Body of pancreas (tissue), 4 donors: ENCODE measurements around the gene METTL14. TPM values are rescaled to one million over a fixed set of nuclear protein-coding genes. Genes with fewer than 3 reads are reported as not detected.
"Not testable (repeated sequence)": the region's sequence is repeated elsewhere in the genome, so short reads cannot be mapped to it uniquely, and the experiment has no call there.

Source experiments
- ATAC-seq: fragments of 150-250 bp; one replicate; pipeline ENCODE4 v1.9.1; 2016
- DNase-seq, 4 donors: peaks; one replicate each; pipeline ENCODE4 v3.0.0-alpha.2; 2019
- H3K27ac ChIP-seq, 4 donors: fragments of 200-600 bp; sonication (generic); 1 replicate in 3 of 4; 2 replicates in 1 of 4; pipeline versions ENCODE4 v1.5.1 to v1.6.1; 2016 to 2019; ENCODE audit warnings: mild to moderate bottlenecking in 1 of 4, mixed read lengths in 1 of 4, moderate library complexity in 1 of 4
- H3K27me3 ChIP-seq, 2 donors: fragments of 200-600 bp; sonication (generic); one replicate each; pipeline ENCODE4 v1.6.0; 2016; ENCODE audit warnings: mild to moderate bottlenecking in 1 of 2
- H3K36me3 ChIP-seq, 2 donors: fragments of 200-600 bp; sonication (generic); replicated peaks in 1 of 2; 2 replicates each; pipeline ENCODE4 v1.5.1; 2016; ENCODE audit warnings: low read depth in 2 of 2; ENCODE audit not compliant: insufficient read depth in 1 of 2
- H3K4me1 ChIP-seq: fragments of 200-600 bp; sonication (generic); one replicate; pipeline ENCODE4 v1.6.0; 2016
- H3K4me3 ChIP-seq, 2 donors: fragments of 200-600 bp; sonication (generic); 1 replicate in 1 of 2; 2 replicates in 1 of 2; pipeline ENCODE4 v1.5.1; 2016 to 2019
- H3K9me3 ChIP-seq, 3 donors: fragments of 200-600 bp; sonication (generic); 1 replicate in 2 of 3; 2 replicates in 1 of 3; pipeline ENCODE4 v1.5.1; 2016
- CTCF ChIP-seq, 7 experiments: fragments of 450-650 bp in 4 of 7; fragments of 200-600 bp in 3 of 7; sonication (generic) in 3 of 7; IDR thresholded peaks; one replicate each; pipeline ENCODE4 v1.5.1; 2016 to 2019; ENCODE audit warnings: antibody characterized with exemption in 7 of 7
- POLR2A ChIP-seq, 3 donors: fragments of 450-650 bp; IDR thresholded peaks; one replicate each; pipeline ENCODE4 v1.6.1; 2016; ENCODE audit warnings: antibody characterized with exemption in 3 of 3, mild to moderate bottlenecking in 2 of 3
- WGBS, 2 donors: methylation state at CpG; one replicate each; pipeline ENCODE4 v1.1.5; 2017; 5-methylcytosine and 5-hydroxymethylcytosine counted together
- intact Hi-C: fragments of 100-400 bp; cut with DNase I; formaldehyde crosslinking; loops from one replicate; pipeline ENCODE4 v1.15.1; 2023
- total RNA-seq, 2 donors: library from RNA; depleted of rRNA; stranded (reverse); fragments of >200 nt; gene quantifications; one replicate each; pipeline ENCODE4 v1.1.0, GENCODE V29; 2016

The METTL14 gene
- total RNA-seq: 10 to 100 TPM in 1 of 2 donors, 1 to 10 TPM in 1; 8.0 to 14.2 TPM

DNA sequence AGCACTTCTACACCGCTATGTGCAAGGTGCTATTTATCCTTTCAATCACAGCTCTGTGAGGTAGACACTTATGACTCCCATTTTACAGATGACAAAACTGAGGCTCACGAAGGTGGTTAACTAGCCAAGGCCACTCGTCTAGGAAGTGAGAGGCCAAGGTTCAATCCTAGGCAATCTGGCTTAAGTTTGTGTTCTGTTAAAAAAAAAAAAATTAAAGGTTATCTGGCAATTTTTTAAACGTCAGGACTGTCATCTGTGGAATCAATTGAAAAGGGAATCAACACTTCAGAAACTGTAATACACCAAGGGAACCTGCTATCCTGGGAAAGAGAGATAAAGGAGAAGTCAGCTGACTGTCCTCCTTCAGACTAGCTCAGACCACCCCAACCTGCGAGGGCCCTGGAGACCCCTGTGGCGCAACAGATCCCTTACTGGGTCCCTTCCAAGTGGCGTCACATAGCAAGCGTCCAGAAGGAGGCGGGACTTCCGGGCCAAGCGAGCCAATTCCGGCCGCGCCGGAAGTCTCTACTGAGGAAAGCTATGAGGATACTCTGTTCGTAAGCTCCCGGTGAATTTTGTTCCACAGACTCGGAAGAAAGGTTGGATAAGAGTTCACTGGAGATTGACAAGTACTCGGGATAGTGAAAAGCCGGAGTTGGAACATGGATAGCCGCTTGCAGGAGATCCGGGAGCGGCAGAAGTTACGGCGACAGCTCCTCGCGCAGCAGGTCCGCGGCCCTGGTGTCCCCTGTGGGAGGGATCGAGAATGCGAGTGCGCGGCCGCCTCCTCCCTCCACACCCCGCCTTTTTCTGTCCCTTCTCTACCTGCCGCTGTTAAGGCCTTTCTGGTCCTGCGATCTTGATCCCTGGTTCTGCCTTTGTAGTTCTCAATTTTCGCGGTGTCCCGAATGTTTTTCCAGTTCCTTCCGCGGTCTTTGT lies at the start of gene METTL14:
Gene METTL14 (plus strand): TSS at position 520 of the 939 bp plus-strand sequence. CDS start 143 bp downstream, at position 663.
- Histone ChIP-seq H3K27ac (peak within 1 kb of the TSS; percentile 76 to 92 (median 89)), H3K4me1 (peaks cover 18% of the 10 kb centered on the region), H3K36me3 (peaks cover 0 to 2% of the 10 kb centered on the region in 2 donors), H3K27me3 (no peaks in the 10 kb centered on the region), H3K9me3 (no peaks in the 10 kb centered on the region), H3K4me3 (peak within 1 kb of the TSS; percentile 29 to 39)
- 3 to 5% methylated on average over 33 to 42 of the region's 42 CpGs for WGBS, 2 donors
- intact Hi-C loops: no loop called here
- ATAC-seq (peak; percentile 98), DNase-seq (peak; percentile 92 to 96 (median 93))
- TF ChIP-seq CTCF (IDR thresholded peaks at IDR 0.05) (peak in 4 of 7 experiments; percentile 28 to 43 (median 38)), POLR2A (IDR thresholded peaks at IDR 0.05) (peak in 2 of 3 donors; percentile 72 to 74)

- H3K4me1 ChIP-seq, H3K36me3 ChIP-seq, ATAC-seq, DNase-seq, H3K4me3 ChIP-seq, H3K27me3 ChIP-seq, H3K9me3 ChIP-seq, H3K27ac ChIP-seq, intact Hi-C loops: not testable (repeated sequence)
- 76 to 85% methylated on average over 6 to 8 of the region's 9 CpGs for whole genome bisulfite sequencing, 2 donors
These were observed 49.1 kb upstream of the METTL14 start for GRCh38 chr4:118636126-118636525.

DNA sequence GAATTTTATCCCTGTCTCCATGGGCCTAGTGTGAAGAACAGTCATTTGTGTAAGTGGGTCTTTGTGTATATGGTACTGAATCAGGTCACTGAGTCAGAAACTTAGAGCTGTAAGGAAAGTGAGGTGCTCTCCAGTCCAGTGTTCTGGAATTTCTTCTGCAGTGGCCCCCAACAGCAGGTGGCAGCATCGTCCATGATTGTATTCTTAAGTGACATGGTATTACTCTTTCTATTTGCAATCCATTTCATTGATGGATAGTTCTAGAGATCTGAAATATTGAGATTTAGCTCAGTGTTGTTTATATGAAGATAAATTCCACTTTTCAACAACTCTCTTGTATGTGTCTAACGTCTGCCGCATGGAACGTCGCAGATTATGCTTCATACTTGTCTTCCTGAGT lies 20.5 kb upstream of the METTL14 start:
- H3K9me3 ChIP-seq, H3K4me1 ChIP-seq, ATAC-seq, H3K27ac ChIP-seq, H3K36me3 ChIP-seq, intact Hi-C loops, H3K4me3 ChIP-seq, H3K27me3 ChIP-seq: not testable (repeated sequence)
- peak in 6 of 7 experiments; percentile 25 to 40 (median 30) for TF ChIP-seq CTCF (IDR thresholded peaks at IDR 0.05)
- 45 to 47% methylated on average over 5 of the region's 5 CpGs for WGBS, 2 donors
- DNase-seq: peak; percentile 29 to 73 (median 47)

GRCh38 chr4:118669220-118669619 lies 16.0 kb upstream of the METTL14 start:
- 20 to 27% methylated on average over 1 of the region's 1 CpG for WGBS, 2 donors
- intact Hi-C loops, ATAC-seq, H3K9me3 ChIP-seq, H3K4me1 ChIP-seq, H3K27me3 ChIP-seq, H3K36me3 ChIP-seq, H3K4me3 ChIP-seq, H3K27ac ChIP-seq: not testable (repeated sequence)
- peak; percentile 68 to 78 (median 72) for DNase-seq

DNA sequence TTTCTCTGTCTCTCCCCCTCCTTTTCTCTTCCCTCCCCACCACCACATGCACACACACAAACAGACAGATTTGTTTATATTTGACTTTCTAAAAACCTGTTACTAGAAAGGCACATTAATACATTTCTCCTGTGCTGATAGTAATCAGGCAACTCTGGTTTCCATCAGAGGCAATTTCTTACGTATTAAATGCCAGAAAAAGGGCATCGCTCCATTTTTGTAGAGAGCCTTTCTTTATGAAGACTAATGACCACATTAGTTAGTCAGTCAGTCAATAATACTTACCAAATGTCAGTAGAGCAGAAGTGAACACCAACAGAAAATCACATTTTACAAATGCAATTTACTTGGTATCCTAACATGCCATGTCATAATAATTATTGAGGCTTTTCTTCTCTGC lies 14.2 kb upstream of the METTL14 start:
- WGBS, 2 donors: 75 to 88% methylated on average over 2 of the region's 2 CpGs
- H3K9me3 ChIP-seq, H3K27ac ChIP-seq, ATAC-seq, H3K36me3 ChIP-seq, DNase-seq, H3K4me3 ChIP-seq, H3K27me3 ChIP-seq, H3K4me1 ChIP-seq, intact Hi-C loops: not testable (repeated sequence)

DNA sequence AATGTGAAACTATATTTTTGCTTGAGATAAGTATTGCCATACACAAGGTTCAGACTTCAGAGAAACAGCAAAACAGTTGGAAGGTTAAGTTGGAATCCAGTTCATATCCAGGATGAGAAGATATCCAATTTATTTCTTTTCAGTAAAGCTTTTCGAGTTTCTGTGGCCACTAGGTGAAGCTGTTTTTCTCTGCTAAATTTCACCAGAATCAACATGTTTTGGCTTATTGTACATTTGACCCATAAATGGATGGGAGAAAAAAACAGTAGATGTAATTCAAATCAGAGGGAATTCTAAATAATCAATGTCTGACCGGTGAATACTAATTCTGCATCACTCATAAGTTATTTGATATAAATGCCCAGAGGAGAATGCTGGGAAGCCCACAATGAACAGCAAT lies 9.1 kb upstream of the METTL14 start:
- Histone ChIP-seq H3K27me3 (no peaks in the 10 kb centered on the region), H3K27ac (no peak overlapping the region), H3K36me3 (no peaks in the 10 kb centered on the region), H3K4me3 (no peak overlapping the region), H3K9me3 (no peaks in the 10 kb centered on the region), H3K4me1 (no peaks in the 10 kb centered on the region)
- no peak for TF ChIP-seq POLR2A (IDR thresholded peaks at IDR 0.05)
- TF ChIP-seq CTCF (IDR thresholded peaks at IDR 0.05): no peak
- ATAC-seq: no peak
- intact Hi-C loops: no loop called here
- DNase-seq: no peak
- WGBS, 2 donors: 60 to 68% methylated on average over 2 of the region's 2 CpGs
